OCI-LY1 (cell line): ENCODE results near the gene ADGRV1.
"Not testable (repeated sequence)": the region's sequence is repeated elsewhere in the genome, so short reads cannot be mapped to it uniquely, and the experiment has no call there.

Experiments used
- EZH2 ChIP-seq: fragments of 200-600 bp; sonication (generic), shearing (Covaris generic); IDR thresholded peaks from 2 replicates; pipeline ENCODE4 v1.8.0; 2017; ENCODE audit warnings: borderline replicate concordance, mixed run types, mild to moderate bottlenecking, antibody characterized with exemption, low read length, moderate library complexity, mixed read lengths
- TF ChIP-seq, protein P1 (sequence below): fragments of 200-600 bp; sonication (generic), shearing (Covaris generic); IDR thresholded peaks from 2 replicates; pipeline ENCODE4 v1.5.1; 2017; ENCODE audit warnings: mild to moderate bottlenecking, antibody characterized with exemption, low read length, moderate library complexity, mixed read lengths

- not testable (repeated sequence) for TF ChIP-seq EZH2
- TF ChIP-seq, protein P1, sequence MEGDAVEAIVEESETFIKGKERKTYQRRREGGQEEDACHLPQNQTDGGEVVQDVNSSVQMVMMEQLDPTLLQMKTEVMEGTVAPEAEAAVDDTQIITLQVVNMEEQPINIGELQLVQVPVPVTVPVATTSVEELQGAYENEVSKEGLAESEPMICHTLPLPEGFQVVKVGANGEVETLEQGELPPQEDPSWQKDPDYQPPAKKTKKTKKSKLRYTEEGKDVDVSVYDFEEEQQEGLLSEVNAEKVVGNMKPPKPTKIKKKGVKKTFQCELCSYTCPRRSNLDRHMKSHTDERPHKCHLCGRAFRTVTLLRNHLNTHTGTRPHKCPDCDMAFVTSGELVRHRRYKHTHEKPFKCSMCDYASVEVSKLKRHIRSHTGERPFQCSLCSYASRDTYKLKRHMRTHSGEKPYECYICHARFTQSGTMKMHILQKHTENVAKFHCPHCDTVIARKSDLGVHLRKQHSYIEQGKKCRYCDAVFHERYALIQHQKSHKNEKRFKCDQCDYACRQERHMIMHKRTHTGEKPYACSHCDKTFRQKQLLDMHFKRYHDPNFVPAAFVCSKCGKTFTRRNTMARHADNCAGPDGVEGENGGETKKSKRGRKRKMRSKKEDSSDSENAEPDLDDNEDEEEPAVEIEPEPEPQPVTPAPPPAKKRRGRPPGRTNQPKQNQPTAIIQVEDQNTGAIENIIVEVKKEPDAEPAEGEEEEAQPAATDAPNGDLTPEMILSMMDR, result not testable (repeated sequence)
Measured at GRCh38 chr5:90796919-90797318, 238.3 kb downstream of the ADGRV1 start.
